Adipocyte (in vitro differentiated cells): Measurements from ENCODE around the gene PRSS50.

Experiments used
- DNase-seq: peaks from one replicate; pipeline ENCODE4 v3.0.0-alpha.2; 2015; ENCODE audit warnings: low read depth
- H3K27me3 ChIP-seq: replicated peaks from 2 replicates; pipeline ENCODE4 v1.7.0; 2013; ENCODE audit warnings: mild to moderate bottlenecking, low read length, moderate library complexity; ENCODE audit not compliant: control insufficient read depth, insufficient read depth
- H3K36me3 ChIP-seq: 2 replicates; pipeline ENCODE4 v1.7.0; 2013; ENCODE audit warnings: low read length, mild to moderate bottlenecking, moderate library complexity; ENCODE audit not compliant: control insufficient read depth, insufficient read depth, severe bottlenecking
- H3K4me1 ChIP-seq: 2 replicates; pipeline ENCODE4 v1.7.0; 2013; ENCODE audit warnings: mild to moderate bottlenecking, low read length, moderate library complexity; ENCODE audit not compliant: control insufficient read depth, insufficient read depth
- H3K4me3 ChIP-seq: 2 replicates; pipeline ENCODE4 v1.7.0; 2013; ENCODE audit warnings: mild to moderate bottlenecking, low read length, moderate library complexity
- H3K9ac ChIP-seq: 2 replicates; pipeline ENCODE4 v1.7.0; 2013; ENCODE audit warnings: mild to moderate bottlenecking, low read length, moderate library complexity
- H3K9me3 ChIP-seq: 2 replicates; pipeline ENCODE4 v1.7.0; 2013; ENCODE audit warnings: mild to moderate bottlenecking, low read length, moderate library complexity; ENCODE audit not compliant: control insufficient read depth

The PRSS50 gene

GRCh38 chr3:46712191-46713049 lies 5.2 kb downstream of the PRSS50 start:
- H3K4me1 ChIP-seq = no peaks in the 10 kb centered on the region
- no peak overlapping the region for H3K9ac ChIP-seq
- no peak overlapping the region for H3K4me3 ChIP-seq
- peaks cover 54% of the 10 kb centered on the region for H3K27me3 ChIP-seq
- DNase-seq = no peak
- no peaks in the 10 kb centered on the region for H3K36me3 ChIP-seq
- no peaks in the 10 kb centered on the region for H3K9me3 ChIP-seq

GRCh38 chr3:46711760-46712159 lies 5.9 kb downstream of the PRSS50 start:
- Histone ChIP-seq H3K36me3 (no peaks in the 10 kb centered on the region), H3K27me3 (peaks cover 53% of the 10 kb centered on the region)

GRCh38 chr3:46711305-46711704 lies 6.4 kb downstream of the PRSS50 start:
- Histone ChIP-seq H3K9ac (no peak overlapping the region), H3K27me3 (peaks cover 49% of the 10 kb centered on the region), H3K36me3 (no peaks in the 10 kb centered on the region), H3K9me3 (no peaks in the 10 kb centered on the region), H3K4me1 (peaks cover 3% of the 10 kb centered on the region), H3K4me3 (no peak overlapping the region)
- no peak for DNase-seq

More at GRCh38 chr3:46711760-46712159, 5.9 kb downstream of the PRSS50 start:
- H3K9me3 ChIP-seq = no peaks in the 10 kb centered on the region
- H3K4me1 ChIP-seq = no peaks in the 10 kb centered on the region
- DNase-seq = no peak
- no peak overlapping the region for H3K9ac ChIP-seq
- no peak overlapping the region for H3K4me3 ChIP-seq

GRCh38 chr3:46710671-46711295 lies 6.9 kb downstream of the PRSS50 start:
- H3K9me3 ChIP-seq = no peaks in the 10 kb centered on the region
- peaks cover 45% of the 10 kb centered on the region for H3K27me3 ChIP-seq
- no peak for DNase-seq
- H3K36me3 ChIP-seq = no peaks in the 10 kb centered on the region
- H3K4me1 ChIP-seq = peaks cover 8% of the 10 kb centered on the region
- no peak overlapping the region for H3K4me3 ChIP-seq
- no peak overlapping the region for H3K9ac ChIP-seq

GRCh38 chr3:46710229-46710628 lies 7.4 kb downstream of the PRSS50 start:
- no peak overlapping the region for H3K9ac ChIP-seq
- H3K4me3 ChIP-seq = no peak overlapping the region
- no peaks in the 10 kb centered on the region for H3K36me3 ChIP-seq
- H3K27me3 ChIP-seq = peaks cover 39% of the 10 kb centered on the region
- H3K9me3 ChIP-seq = no peaks in the 10 kb centered on the region
- no peak for DNase-seq
- peaks cover 11% of the 10 kb centered on the region for H3K4me1 ChIP-seq

- Histone ChIP-seq H3K9ac (no peak overlapping the region), H3K36me3 (no peaks in the 10 kb centered on the region), H3K4me1 (peaks cover 11% of the 10 kb centered on the region), H3K4me3 (no peak overlapping the region), H3K9me3 (no peaks in the 10 kb centered on the region), H3K27me3 (peaks cover 34% of the 10 kb centered on the region)
- DNase-seq = no peak
Measured at GRCh38 chr3:46709721-46710120, 7.9 kb downstream of the PRSS50 start.

- Histone ChIP-seq H3K9me3 (no peaks in the 10 kb centered on the region), H3K27me3 (peaks cover 33% of the 10 kb centered on the region), H3K9ac (no peak overlapping the region), H3K36me3 (no peaks in the 10 kb centered on the region), H3K4me3 (no peak overlapping the region), H3K4me1 (peaks cover 11% of the 10 kb centered on the region)
- no peak for DNase-seq
Measured at GRCh38 chr3:46709157-46709654, 8.5 kb downstream of the PRSS50 start.

GRCh38 chr3:46708401-46709156 lies 9.1 kb downstream of the PRSS50 start:
- no peaks in the 10 kb centered on the region for H3K9me3 ChIP-seq
- peaks cover 11% of the 10 kb centered on the region for H3K4me1 ChIP-seq
- no peak overlapping the region for H3K9ac ChIP-seq
- no peaks in the 10 kb centered on the region for H3K36me3 ChIP-seq
- H3K4me3 ChIP-seq = no peak overlapping the region
- no peak for DNase-seq
- peaks cover 39% of the 10 kb centered on the region for H3K27me3 ChIP-seq

- H3K4me1 ChIP-seq = peaks cover 11% of the 10 kb centered on the region
- H3K4me3 ChIP-seq = no peak overlapping the region
- no peaks in the 10 kb centered on the region for H3K9me3 ChIP-seq
- H3K27me3 ChIP-seq = peaks cover 46% of the 10 kb centered on the region
- no peaks in the 10 kb centered on the region for H3K36me3 ChIP-seq
- DNase-seq = no peak
- H3K9ac ChIP-seq = no peak overlapping the region
Measured at GRCh38 chr3:46707601-46708011, 10.1 kb downstream of the PRSS50 start.

- Histone ChIP-seq H3K9ac (no peak overlapping the region), H3K4me1 (peaks cover 11% of the 10 kb centered on the region), H3K9me3 (no peaks in the 10 kb centered on the region), H3K36me3 (no peaks in the 10 kb centered on the region), H3K4me3 (no peak overlapping the region), H3K27me3 (peaks cover 52% of the 10 kb centered on the region)
- no peak for DNase-seq
Measured at GRCh38 chr3:46706771-46707582, 10.7 kb downstream of the PRSS50 start.
